Left lung (tissue), 10 donors: Measurements from ENCODE around the gene UBE2M. TPM values are rescaled to one million over a fixed set of nuclear protein-coding genes. Genes with fewer than 3 reads are reported as not detected.

Experiments used
- ATAC-seq: fragments of 200-7000 bp; cut with Tn5 transposase; one replicate; pipeline ENCODE4 v1.9.1; 2020; ENCODE audit warnings: moderate library complexity
- DNase-seq, 4 donors: peaks; one replicate each; pipeline ENCODE4 v3.0.0-alpha.2; 2013 to 2020
- H3K27ac ChIP-seq, 2 donors: fragments of 200-600 bp; sonication (generic) in 1 of 2; one replicate each; pipeline versions ENCODE4 v1.5.0 to v1.8.0; 2020 to 2021
- H3K27me3 ChIP-seq, 2 donors: fragments of 200-600 bp; sonication (generic) in 1 of 2; one replicate each; pipeline versions ENCODE4 v1.5.0 to v1.8.0; 2020 to 2021
- H3K36me3 ChIP-seq, 2 donors: fragments of 200-600 bp; sonication (generic) in 1 of 2; one replicate each; pipeline versions ENCODE4 v1.5.0 to v1.8.0; 2020 to 2021
- H3K4me1 ChIP-seq, 2 donors: fragments of 200-600 bp; one replicate each; pipeline ENCODE4 v1.8.0; 2021
- H3K4me3 ChIP-seq, 2 donors: fragments of 200-600 bp; sonication (generic) in 1 of 2; one replicate each; pipeline versions ENCODE4 v1.5.0 to v1.8.0; 2020 to 2021; ENCODE audit warnings: mild to moderate bottlenecking in 1 of 2
- H3K9me3 ChIP-seq, 2 donors: fragments of 200-600 bp; sonication (generic) in 1 of 2; one replicate each; pipeline versions ENCODE4 v1.5.0 to v1.8.0; 2020 to 2021
- CTCF ChIP-seq, 2 donors: fragments of 200-600 bp; sonication (generic) in 1 of 2; IDR thresholded peaks; one replicate each; pipeline versions ENCODE4 v1.5.0 to v1.8.0; 2021; ENCODE audit warnings: antibody characterized with exemption in 2 of 2
- intact Hi-C, 2 donors: fragments of 100-400 bp; cut with DNase I; formaldehyde crosslinking; loops; one replicate each; pipeline versions ENCODE4 v1.11.2 to v1.14.2; 2022
- polyA plus RNA-seq, 6 donors: library from polyadenylated mRNA; unstranded; fragments of 120-200 nt; gene quantifications; one replicate each; pipeline ENCODE4 v1.2.1, GENCODE V29; 2013; ENCODE audit not compliant: insufficient read length in 6 of 6
- total RNA-seq, 2 donors: library from RNA; stranded (reverse); fragmentation: NEBNext Ultra II Directional; extraction: Animal tissue kit (Norgen Biotek cat#: 25700); gene quantifications; one replicate each; pipeline ENCODE4 v1.2.1, GENCODE V29; 2021
- donor health status: DM: no; HTN: yes; CAD: no.
- donor health status: DM: no; HTN: no; CAD: no.

The UBE2M gene
- total and polyA plus RNA-seq, 8 donors = 54.9 to 85.9 (median 74.0) TPM

- no peaks in the 10 kb centered on the region for H3K9me3 ChIP-seq
- no peak overlapping the region for H3K4me3 ChIP-seq
- H3K4me1 ChIP-seq = peaks cover 9 to 30% of the 10 kb centered on the region in 2 donors
- H3K27me3 ChIP-seq = no peaks in the 10 kb centered on the region
- ATAC-seq (no peak), DNase-seq (no peak)
- TF ChIP-seq CTCF (IDR thresholded peaks at IDR 0.05) = no peak
- intact Hi-C loops = no loop called here
- peak overlapping the region in 1 of 2 donors; percentile 39 for H3K27ac ChIP-seq
- peaks cover 0 to 9% of the 10 kb centered on the region in 2 donors for H3K36me3 ChIP-seq
These were observed 36.8 kb downstream of the UBE2M start for GRCh38 chr19:58521651-58522050.

GRCh38 chr19:58520257-58520599, 38.2 kb downstream of the UBE2M start:
- Histone ChIP-seq H3K27me3 (no peaks in the 10 kb centered on the region), H3K4me1 (peaks cover 9 to 40% of the 10 kb centered on the region in 2 donors), H3K27ac (peak overlapping the region; percentile 95 to 97), H3K36me3 (peaks cover 0 to 24% of the 10 kb centered on the region in 2 donors), H3K9me3 (no peaks in the 10 kb centered on the region), H3K4me3 (peak overlapping the region; percentile 77 to 78)
- no peak for TF ChIP-seq CTCF (IDR thresholded peaks at IDR 0.05)
- no peak for ATAC-seq
- intact Hi-C loops = no loop called here
- DNase-seq = no peak

DNA sequence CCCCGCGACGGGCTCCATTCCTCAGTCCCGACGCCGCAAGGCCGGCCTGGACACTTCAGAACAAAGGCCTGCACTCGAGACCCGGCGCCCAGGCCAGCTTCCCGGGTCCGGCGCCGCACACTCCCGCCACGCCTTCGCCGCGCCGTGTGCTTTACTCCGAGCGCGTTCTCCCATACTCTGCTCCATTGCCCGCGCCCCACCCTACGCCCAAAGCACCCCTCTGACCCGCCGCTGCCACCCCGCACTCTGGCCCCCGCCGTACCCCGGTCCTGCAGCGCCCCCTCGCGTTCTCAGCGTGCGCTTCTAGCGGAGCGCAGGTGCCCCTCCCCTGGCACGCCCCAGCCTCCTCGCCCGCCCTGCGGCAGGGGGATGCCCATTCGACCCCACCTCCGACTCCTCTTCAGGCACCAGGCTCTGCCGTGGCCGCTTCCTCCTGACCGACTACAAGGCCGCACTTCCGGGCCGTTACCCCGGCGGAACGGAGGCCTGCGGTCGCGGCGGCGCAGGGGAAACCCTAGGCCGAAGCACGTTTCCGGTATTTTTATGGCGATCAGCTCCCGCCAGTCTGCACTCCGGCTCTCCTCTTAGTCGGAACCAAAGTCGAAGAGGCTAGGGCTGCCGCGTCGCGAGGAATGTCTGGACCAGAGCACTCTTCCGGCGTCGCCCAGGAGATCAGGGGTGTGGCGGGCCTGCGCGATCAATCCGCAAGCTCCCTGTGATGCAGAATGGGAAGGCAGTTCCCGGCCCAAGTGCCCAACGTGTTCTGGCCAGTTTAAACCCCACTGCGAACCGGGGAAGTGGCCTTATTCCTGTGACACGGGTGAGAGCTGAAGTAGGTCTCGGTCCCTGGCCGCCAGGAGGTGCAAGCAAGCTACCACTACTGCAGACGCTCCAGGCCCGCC, 38.8 kb downstream of the UBE2M start, which contains the start of gene ZBTB45:
Gene ZBTB45 (minus strand): TSS at position 456 of the 902 bp plus-strand sequence. CDS start 2,137 bp downstream, outside the sequence.
- H3K9me3 ChIP-seq = no peaks in the 10 kb centered on the region
- H3K36me3 ChIP-seq = peaks cover 0 to 25% of the 10 kb centered on the region in 2 donors
- ATAC-seq (peak; percentile 86), DNase-seq (peak; percentile 91 to 96 (median 94))
- H3K4me1 ChIP-seq = peaks cover 9 to 46% of the 10 kb centered on the region in 2 donors
- H3K27me3 ChIP-seq = no peaks in the 10 kb centered on the region
- TF ChIP-seq CTCF (IDR thresholded peaks at IDR 0.05) = peak; percentile 53 to 66
- intact Hi-C loops = no loop called here
- peak within 1 kb of the TSS; percentile 77 to 78 for H3K4me3 ChIP-seq
- peak within 1 kb of the TSS; percentile 95 to 97 for H3K27ac ChIP-seq

GRCh38 chr19:58519087-58519354, 39.4 kb downstream of the UBE2M start:
- intact Hi-C loops = no loop called here
- peak overlapping the region; percentile 95 to 97 for H3K27ac ChIP-seq
- H3K4me3 ChIP-seq = peak overlapping the region; percentile 77 to 78
- no peaks in the 10 kb centered on the region for H3K9me3 ChIP-seq
- DNase-seq (peak in 3 of 4 donors; percentile 65 to 77 (median 67)), ATAC-seq (peak; percentile 67)
- H3K36me3 ChIP-seq = peaks cover 0 to 25% of the 10 kb centered on the region in 2 donors
- no peaks in the 10 kb centered on the region for H3K27me3 ChIP-seq
- H3K4me1 ChIP-seq = peaks cover 9 to 50% of the 10 kb centered on the region in 2 donors
- peak in 1 of 2 donors; percentile 40 for TF ChIP-seq CTCF (IDR thresholded peaks at IDR 0.05)

- peaks cover 9 to 54% of the 10 kb centered on the region in 2 donors for H3K4me1 ChIP-seq
These were observed 39.9 kb downstream of the UBE2M start for GRCh38 chr19:58518256-58519086.

More at GRCh38 chr19:58518256-58519086, 39.9 kb downstream of the UBE2M start:
- intact Hi-C loops = no loop called here
- ATAC-seq (no peak), DNase-seq (no peak)
- Histone ChIP-seq H3K9me3 (no peaks in the 10 kb centered on the region), H3K4me3 (peak overlapping the region; percentile 77 to 78), H3K36me3 (peaks cover 0 to 25% of the 10 kb centered on the region in 2 donors), H3K27me3 (no peaks in the 10 kb centered on the region), H3K27ac (peak overlapping the region; percentile 95 to 97)
- TF ChIP-seq CTCF (IDR thresholded peaks at IDR 0.05) = peak in 1 of 2 donors; percentile 55
